Measurements from ENCODE around the gene CHCHD6. TPM values are rescaled to one million over a fixed set of nuclear protein-coding genes. Genes with fewer than 3 reads are reported as not detected.
A peak's percentile ranks its signal among the peaks of the same experiment; 100 is the strongest.

Gene CHCHD6
- total RNA-seq, 2 experiments from 2014 or later = 8.7 to 9.3 TPM

DNA sequence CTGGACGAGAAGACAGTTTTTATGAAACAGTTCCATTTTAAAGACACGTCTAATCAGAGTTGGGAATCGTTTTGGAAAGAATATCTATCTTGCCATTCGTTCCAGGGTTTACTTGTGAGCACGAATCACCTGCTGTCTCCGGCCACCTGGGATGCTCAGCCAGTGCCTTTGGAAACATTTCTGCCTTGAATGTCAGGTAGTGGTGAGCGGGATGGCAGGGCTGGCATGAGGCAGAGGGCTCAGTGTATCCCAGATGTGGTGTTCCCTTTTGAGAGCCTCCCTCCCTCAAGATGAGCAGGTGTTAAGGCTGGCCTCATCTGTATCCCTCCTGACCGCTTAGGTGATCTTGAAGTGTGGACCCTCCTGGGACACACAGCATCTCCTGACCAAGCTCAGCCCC lies 231.0 kb downstream of the CHCHD6 start:
- no peak for DNase-seq
- H3K27ac Mint-ChIP-seq = no peak overlapping the region

DNA sequence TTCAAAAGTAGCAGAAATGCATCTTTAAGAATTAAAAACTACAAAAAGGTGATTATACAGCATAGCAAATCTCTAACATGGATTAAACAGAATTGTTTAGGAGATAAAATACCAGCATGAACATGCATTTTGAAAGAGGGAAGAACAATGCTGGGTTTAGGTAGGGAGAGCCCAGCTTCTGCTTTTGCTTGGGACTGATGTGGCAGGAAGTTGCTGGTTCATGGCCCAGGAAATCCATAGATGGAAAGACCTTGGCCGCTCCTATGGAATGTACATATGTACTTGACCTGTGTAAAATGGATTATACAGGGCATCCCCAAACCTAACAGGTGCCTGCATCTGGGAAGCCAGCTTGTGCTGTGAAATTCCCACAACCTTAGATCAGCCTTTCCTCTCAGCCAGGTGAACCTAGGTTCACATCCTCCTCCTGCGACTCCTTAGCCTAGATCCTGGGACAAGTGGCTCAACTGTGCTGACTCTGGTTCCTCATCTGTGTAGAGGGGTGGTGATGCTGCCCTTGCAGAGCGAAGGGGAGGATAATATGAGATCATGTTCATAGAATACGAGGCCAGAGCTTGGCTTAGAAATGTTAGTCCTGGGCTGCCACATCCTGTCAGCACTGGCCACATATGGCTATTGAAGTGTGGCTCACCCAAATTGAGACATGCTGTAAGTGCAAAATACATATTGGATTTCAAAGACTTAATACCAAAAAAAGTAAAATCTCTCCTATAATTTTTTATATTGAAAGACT lies 231.9 kb downstream of the CHCHD6 start:
- Mint-ChIP-seq H3K4me1 (ENCODE audit: low read depth) (no peaks in the 10 kb centered on the region), H3K9me3 (no peaks in the 10 kb centered on the region), H3K27ac (no peak overlapping the region), H3K27me3 (no peaks in the 10 kb centered on the region), H3K4me3 (no peak overlapping the region), H3K36me3 (ENCODE audit: low read depth) (no peaks in the 10 kb centered on the region)
- TF ChIP-seq, protein P1, sequence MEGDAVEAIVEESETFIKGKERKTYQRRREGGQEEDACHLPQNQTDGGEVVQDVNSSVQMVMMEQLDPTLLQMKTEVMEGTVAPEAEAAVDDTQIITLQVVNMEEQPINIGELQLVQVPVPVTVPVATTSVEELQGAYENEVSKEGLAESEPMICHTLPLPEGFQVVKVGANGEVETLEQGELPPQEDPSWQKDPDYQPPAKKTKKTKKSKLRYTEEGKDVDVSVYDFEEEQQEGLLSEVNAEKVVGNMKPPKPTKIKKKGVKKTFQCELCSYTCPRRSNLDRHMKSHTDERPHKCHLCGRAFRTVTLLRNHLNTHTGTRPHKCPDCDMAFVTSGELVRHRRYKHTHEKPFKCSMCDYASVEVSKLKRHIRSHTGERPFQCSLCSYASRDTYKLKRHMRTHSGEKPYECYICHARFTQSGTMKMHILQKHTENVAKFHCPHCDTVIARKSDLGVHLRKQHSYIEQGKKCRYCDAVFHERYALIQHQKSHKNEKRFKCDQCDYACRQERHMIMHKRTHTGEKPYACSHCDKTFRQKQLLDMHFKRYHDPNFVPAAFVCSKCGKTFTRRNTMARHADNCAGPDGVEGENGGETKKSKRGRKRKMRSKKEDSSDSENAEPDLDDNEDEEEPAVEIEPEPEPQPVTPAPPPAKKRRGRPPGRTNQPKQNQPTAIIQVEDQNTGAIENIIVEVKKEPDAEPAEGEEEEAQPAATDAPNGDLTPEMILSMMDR (IDR thresholded peaks at IDR 0.05) = no peak
- DNase-seq (peak in 1 of 14 experiments; percentile 15), ATAC-seq (ENCODE audit: poor library complexity) (no peak)
- no peaks in the 10 kb centered on the region for H3K36me3 ChIP-seq (ENCODE audit: insufficient read depth, low read length)
- H3K4me1 ChIP-seq (ENCODE audit: insufficient read depth, low read length) = no peaks in the 10 kb centered on the region
- ChIA-PET CTCF (no interaction called here), POLR2A (no interaction called here)
- H3K9me3 ChIP-seq (ENCODE audit: control insufficient read depth in 1 of 2, insufficient read depth in 1 of 2, low read length in 2 of 2) = peaks cover 0 to 4% of the 10 kb centered on the region in 2 experiments
- intact Hi-C loops (cut with DNase I, micrococcal nuclease) = no loop called here
- H3K27me3 ChIP-seq (ENCODE audit: control insufficient read depth in 1 of 2, insufficient read depth in 2 of 2, low read length in 2 of 2) = no peaks in the 10 kb centered on the region
- H3K27ac ChIP-seq (ENCODE audit: low read depth in 1 of 2, low read length in 2 of 2) = no peak overlapping the region
- no peak overlapping the region for H3K4me3 ChIP-seq (ENCODE audit: low read length)

More for the DNA sequence above, 231.0 kb downstream of the CHCHD6 start:
- Histone ChIP-seq H3K9me3 (ENCODE audit: control insufficient read depth in 1 of 2, insufficient read depth in 1 of 2, low read length in 2 of 2) (peaks cover 0 to 4% of the 10 kb centered on the region in 2 experiments), H3K27ac (ENCODE audit: low read depth in 1 of 2, low read length in 2 of 2) (no peak overlapping the region), H3K4me1 (ENCODE audit: insufficient read depth, low read length) (no peaks in the 10 kb centered on the region), H3K36me3 (ENCODE audit: insufficient read depth, low read length) (no peaks in the 10 kb centered on the region), H3K27me3 (ENCODE audit: control insufficient read depth in 1 of 2, insufficient read depth in 2 of 2, low read length in 2 of 2) (no peaks in the 10 kb centered on the region), H3K4me3 (ENCODE audit: low read length) (no peak overlapping the region)
- CTCF ChIA-PET = no interaction called here
- Mint-ChIP-seq H3K36me3 (ENCODE audit: low read depth) (no peaks in the 10 kb centered on the region), H3K9me3 (no peaks in the 10 kb centered on the region), H3K4me3 (no peak overlapping the region), H3K27me3 (no peaks in the 10 kb centered on the region), H3K4me1 (ENCODE audit: low read depth) (no peaks in the 10 kb centered on the region)
- intact Hi-C loops (cut with DNase I, micrococcal nuclease) = no loop called here
- POLR2A ChIA-PET = no interaction called here
- no peak for ATAC-seq (ENCODE audit: poor library complexity)
- TF ChIP-seq, protein P1 (IDR thresholded peaks at IDR 0.05) = no peak

DNA sequence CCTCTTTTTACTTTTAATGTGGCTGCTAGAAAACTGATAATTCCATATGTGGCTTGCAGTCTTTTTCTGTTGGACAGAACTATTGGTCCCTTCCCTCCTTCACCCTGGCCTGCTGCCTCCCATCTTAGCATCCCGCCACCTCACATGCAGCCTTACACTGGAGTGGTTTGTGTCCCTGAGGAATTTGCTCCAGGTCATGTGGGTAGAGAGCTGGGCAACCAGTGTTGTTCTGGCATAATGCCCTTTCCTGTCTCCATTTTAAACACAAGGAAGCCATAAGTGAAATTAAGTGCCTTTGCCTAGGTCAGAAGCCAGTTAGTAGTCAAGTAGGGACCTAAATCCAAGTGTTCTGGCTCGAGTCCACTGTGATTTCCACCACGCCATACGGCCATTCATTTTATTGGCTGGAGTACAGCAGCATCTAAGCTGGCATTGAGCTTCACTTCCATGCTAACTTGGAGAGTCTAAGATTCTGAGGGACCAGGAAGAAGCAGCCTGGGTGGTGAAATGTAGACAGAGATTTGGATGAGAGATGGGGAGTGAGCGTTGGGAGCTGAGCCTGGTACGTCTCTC lies 232.9 kb downstream of the CHCHD6 start:
- Histone ChIP-seq H3K27ac (ENCODE audit: low read depth in 1 of 2, low read length in 2 of 2) (no peak overlapping the region), H3K4me1 (ENCODE audit: insufficient read depth, low read length) (no peaks in the 10 kb centered on the region), H3K9me3 (ENCODE audit: control insufficient read depth in 1 of 2, insufficient read depth in 1 of 2, low read length in 2 of 2) (peaks cover 0 to 4% of the 10 kb centered on the region in 2 experiments), H3K36me3 (ENCODE audit: insufficient read depth, low read length) (no peaks in the 10 kb centered on the region), H3K4me3 (ENCODE audit: low read length) (no peak overlapping the region), H3K27me3 (ENCODE audit: control insufficient read depth in 1 of 2, insufficient read depth in 2 of 2, low read length in 2 of 2) (no peaks in the 10 kb centered on the region)
- H3K36me3 Mint-ChIP-seq (ENCODE audit: low read depth) = no peaks in the 10 kb centered on the region
- ATAC-seq (ENCODE audit: poor library complexity) (no peak), DNase-seq (no peak)
- intact Hi-C loops (cut with DNase I, micrococcal nuclease) = no loop called here
- CTCF ChIA-PET = no interaction called here
- no peaks in the 10 kb centered on the region for H3K27me3 Mint-ChIP-seq
- no peaks in the 10 kb centered on the region for H3K4me1 Mint-ChIP-seq (ENCODE audit: low read depth)
- H3K27ac Mint-ChIP-seq = no peak overlapping the region
- H3K9me3 Mint-ChIP-seq = no peaks in the 10 kb centered on the region
- POLR2A ChIA-PET = no interaction called here
- TF ChIP-seq, protein P1 (IDR thresholded peaks at IDR 0.05) = no peak
- no peak overlapping the region for H3K4me3 Mint-ChIP-seq
